Esophagus muscularis mucosa (tissue), 4 donors: Measurements from ENCODE around the gene SRSF4. TPM values are rescaled to one million over a fixed set of nuclear protein-coding genes. Genes with fewer than 3 reads are reported as not detected.

Experiments
- DNase-seq: peaks from one replicate; pipeline ENCODE4 v3.0.0-alpha.2; 2017; ENCODE audit errors: extremely low spot score
- H3K27ac ChIP-seq, 4 donors: fragments of 200-600 bp; sonication (generic); replicated peaks in 1 of 4; 1 replicate in 3 of 4; 2 replicates in 1 of 4; pipeline ENCODE4 v1.5.1; 2016 to 2019; ENCODE audit warnings: mild to moderate bottlenecking in 1 of 4
- H3K27me3 ChIP-seq, 4 donors: fragments of 200-600 bp; sonication (generic); one replicate each; pipeline versions ENCODE4 v1.5.1 to v1.6.0; 2016 to 2019
- H3K36me3 ChIP-seq, 4 donors: fragments of 200-600 bp; sonication (generic); one replicate each; pipeline ENCODE4 v1.5.1; 2016 to 2019
- H3K4me1 ChIP-seq, 4 donors: fragments of 200-600 bp; sonication (generic); one replicate each; pipeline ENCODE4 v1.5.1; 2016 to 2019
- H3K4me3 ChIP-seq, 4 donors: fragments of 200-600 bp; sonication (generic); 1 replicate in 2 of 4; 2 replicates in 2 of 4; pipeline ENCODE4 v1.5.1; 2016 to 2019; ENCODE audit warnings: mild to moderate bottlenecking in 4 of 4, moderate library complexity in 1 of 4
- H3K9me3 ChIP-seq, 4 donors: fragments of 200-600 bp; sonication (generic); 1 replicate in 3 of 4; 2 replicates in 1 of 4; pipeline ENCODE4 v1.5.1; 2016 to 2019
- EP300 ChIP-seq: sonication (generic); formaldehyde crosslinking; IDR thresholded peaks from one replicate; pipeline ENCODE4 v1.6.1; 2017; ENCODE audit warnings: antibody characterized with exemption
- POLR2A ChIP-seq: fragments of 450-650 bp; IDR thresholded peaks from one replicate; pipeline ENCODE4 v1.6.1; 2017; ENCODE audit warnings: antibody characterized with exemption, moderate library complexity, mild to moderate bottlenecking, low read depth
- POLR2AphosphoS5 ChIP-seq, 2 donors: sonication (generic); formaldehyde crosslinking; IDR thresholded peaks; one replicate each; pipeline ENCODE4 v1.6.1; 2017; ENCODE audit warnings: antibody characterized with exemption in 2 of 2
- WGBS: methylation state at CpG from one replicate; pipeline ENCODE4 v1.1.5; 2018; 5-methylcytosine and 5-hydroxymethylcytosine counted together
- intact Hi-C: fragments of 100-400 bp; cut with DNase I; formaldehyde crosslinking; loops from one replicate; pipeline ENCODE4 v1.15.1; 2023
- total RNA-seq, 4 donors: library from RNA; depleted of rRNA; stranded (reverse); fragments of >200 nt; gene quantifications; one replicate each; pipeline versions ENCODE4 v1.1.0 to v1.2.1, GENCODE V29; 2016
- TF ChIP-seq, protein P1 (sequence below), 3 experiments: fragments of 200-600 bp in 2 of 3; fragments of 450-650 bp in 1 of 3; sonication (generic) in 2 of 3; IDR thresholded peaks; one replicate each; pipeline ENCODE4 v1.5.1; 2017 to 2019; ENCODE audit warnings: antibody characterized with exemption in 3 of 3, mild to moderate bottlenecking in 2 of 3, moderate library complexity in 1 of 3

The SRSF4 gene
- total RNA-seq, 4 donors from 2014 or later: 90.3 to 113 (median 98.3) TPM

GRCh38 chr1:29202584-29203340 is 21.1 kb upstream of the SRSF4 start:
- H3K36me3 ChIP-seq: peaks cover 17 to 82% (median 72%) of the 10 kb centered on the region in 4 donors
- no peaks in the 10 kb centered on the region for H3K9me3 ChIP-seq
- WGBS: 22% methylated on average over 11 of the region's 14 CpGs

DNA sequence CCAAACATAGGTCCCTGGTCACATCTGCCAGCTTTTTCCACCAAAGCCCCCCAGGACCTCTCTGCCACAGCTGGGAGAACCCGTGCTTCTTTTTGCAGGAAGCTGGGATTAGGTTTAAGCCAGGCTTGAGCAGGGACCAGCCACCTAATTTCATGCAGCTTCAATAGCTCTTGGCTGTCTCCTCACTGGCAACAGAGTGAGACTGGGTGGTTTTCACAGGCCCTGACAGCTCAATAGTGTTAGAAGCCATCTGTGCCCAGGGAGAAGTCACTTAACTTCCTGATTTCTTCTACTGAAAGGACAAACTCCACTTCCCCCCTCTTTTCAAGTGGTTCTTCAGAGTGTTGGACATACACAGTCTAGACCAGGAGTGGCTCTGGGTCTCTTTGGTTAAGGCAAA is 20.4 kb upstream of the SRSF4 start:
- intact Hi-C loops: loop anchor here (5.0 kb wide), 2 partner anchors 170 to 415 kb away; no protein-coding TSS in a partner anchor
- Histone ChIP-seq H3K9me3 (no peaks in the 10 kb centered on the region), H3K4me3 (no peak overlapping the region), H3K36me3 (peaks cover 17 to 88% (median 75%) of the 10 kb centered on the region in 4 donors), H3K4me1 (peaks cover 7 to 11% (median 10%) of the 10 kb centered on the region in 4 donors), H3K27me3 (no peaks in the 10 kb centered on the region), H3K27ac (peak overlapping the region; percentile 74 to 83 (median 80))
- no peak for TF ChIP-seq EP300
- TF ChIP-seq, protein P1, sequence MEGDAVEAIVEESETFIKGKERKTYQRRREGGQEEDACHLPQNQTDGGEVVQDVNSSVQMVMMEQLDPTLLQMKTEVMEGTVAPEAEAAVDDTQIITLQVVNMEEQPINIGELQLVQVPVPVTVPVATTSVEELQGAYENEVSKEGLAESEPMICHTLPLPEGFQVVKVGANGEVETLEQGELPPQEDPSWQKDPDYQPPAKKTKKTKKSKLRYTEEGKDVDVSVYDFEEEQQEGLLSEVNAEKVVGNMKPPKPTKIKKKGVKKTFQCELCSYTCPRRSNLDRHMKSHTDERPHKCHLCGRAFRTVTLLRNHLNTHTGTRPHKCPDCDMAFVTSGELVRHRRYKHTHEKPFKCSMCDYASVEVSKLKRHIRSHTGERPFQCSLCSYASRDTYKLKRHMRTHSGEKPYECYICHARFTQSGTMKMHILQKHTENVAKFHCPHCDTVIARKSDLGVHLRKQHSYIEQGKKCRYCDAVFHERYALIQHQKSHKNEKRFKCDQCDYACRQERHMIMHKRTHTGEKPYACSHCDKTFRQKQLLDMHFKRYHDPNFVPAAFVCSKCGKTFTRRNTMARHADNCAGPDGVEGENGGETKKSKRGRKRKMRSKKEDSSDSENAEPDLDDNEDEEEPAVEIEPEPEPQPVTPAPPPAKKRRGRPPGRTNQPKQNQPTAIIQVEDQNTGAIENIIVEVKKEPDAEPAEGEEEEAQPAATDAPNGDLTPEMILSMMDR (IDR thresholded peaks at IDR 0.05): no peak
- TF ChIP-seq POLR2A: no peak
- TF ChIP-seq POLR2AphosphoS5 (IDR thresholded peaks at IDR 0.05): no peak
- WGBS: 75% methylated on average over 1 of the region's 1 CpG
- DNase-seq: no peak

More at GRCh38 chr1:29202584-29203340, 21.1 kb upstream of the SRSF4 start:
- peaks cover 7 to 11% (median 10%) of the 10 kb centered on the region in 4 donors for H3K4me1 ChIP-seq
- peak; percentile 99 for DNase-seq
- H3K27ac ChIP-seq: peak overlapping the region; percentile 74 to 83 (median 80)
- no peaks in the 10 kb centered on the region for H3K27me3 ChIP-seq
- TF ChIP-seq POLR2AphosphoS5 (IDR thresholded peaks at IDR 0.05): peak; percentile 89 to 91
- no peak for TF ChIP-seq EP300
- TF ChIP-seq, protein P1 (IDR thresholded peaks at IDR 0.05): peak; percentile 95 to 97 (median 95)
- TF ChIP-seq POLR2A: no peak
- intact Hi-C loops: loop anchor here (1.0 to 5.0 kb wide), 3 partner anchors 170 to 415 kb away; no protein-coding TSS in a partner anchor
- H3K4me3 ChIP-seq: no peak overlapping the region

- intact Hi-C loops: loop anchor here (5.0 kb wide), 2 partner anchors 169 to 414 kb away; no protein-coding TSS in a partner anchor
- DNase-seq: no peak
- no peak overlapping the region for H3K4me3 ChIP-seq
- no peaks in the 10 kb centered on the region for H3K27me3 ChIP-seq
- peak overlapping the region; percentile 74 to 83 (median 80) for H3K27ac ChIP-seq
- no peaks in the 10 kb centered on the region for H3K9me3 ChIP-seq
- peaks cover 17 to 88% (median 74%) of the 10 kb centered on the region in 4 donors for H3K36me3 ChIP-seq
- WGBS: 89% methylated on average over 6 of the region's 6 CpGs
- peaks cover 7 to 11% (median 10%) of the 10 kb centered on the region in 4 donors for H3K4me1 ChIP-seq
- no peak for TF ChIP-seq POLR2AphosphoS5 (IDR thresholded peaks at IDR 0.05)
- TF ChIP-seq EP300: no peak
- TF ChIP-seq, protein P1 (IDR thresholded peaks at IDR 0.05): no peak
Observed at GRCh38 chr1:29201595-29202051, 19.9 kb upstream of the SRSF4 start.

DNA sequence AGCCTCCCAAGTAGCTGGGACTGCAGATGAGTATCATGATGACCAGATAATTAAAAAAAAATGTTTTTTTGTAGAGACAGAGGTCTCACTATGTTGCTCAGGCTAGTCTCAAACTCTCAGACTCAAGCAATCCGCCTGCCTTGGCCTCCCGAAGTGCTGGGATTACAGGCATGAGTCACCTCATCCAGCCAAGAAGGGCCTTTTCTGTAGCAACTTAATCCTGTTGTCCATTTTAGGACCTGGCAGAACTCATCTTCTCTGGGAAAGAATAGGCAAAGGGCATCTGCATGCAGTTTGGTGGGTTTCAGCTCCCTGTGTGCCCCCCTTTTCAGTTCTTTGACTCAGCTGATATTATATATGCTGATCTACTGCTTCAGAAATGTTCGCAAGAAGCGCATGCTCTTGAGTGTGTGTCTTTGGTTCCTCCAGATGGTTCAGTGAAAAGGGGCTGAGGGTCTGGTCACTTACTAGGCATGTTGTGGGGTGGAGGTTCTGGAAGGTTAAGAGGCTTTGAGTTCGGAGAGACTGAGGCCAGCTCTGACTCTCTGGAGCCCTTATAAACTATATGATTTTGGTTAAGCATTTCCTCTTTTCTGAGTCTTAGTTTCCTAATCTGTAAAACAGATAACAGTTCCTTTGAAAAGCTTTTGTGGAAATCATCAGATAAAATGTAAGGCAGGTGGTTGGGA is 19.4 kb upstream of the SRSF4 start:
- no peaks in the 10 kb centered on the region for H3K9me3 ChIP-seq
- no peak overlapping the region for H3K4me3 ChIP-seq
- H3K27me3 ChIP-seq: no peaks in the 10 kb centered on the region
- intact Hi-C loops: loop anchor here (5.0 kb wide), 2 partner anchors 169 to 414 kb away; no protein-coding TSS in a partner anchor
- no peak for TF ChIP-seq POLR2A
- peaks cover 7 to 11% (median 10%) of the 10 kb centered on the region in 4 donors for H3K4me1 ChIP-seq
- WGBS: 92% methylated on average over 5 of the region's 5 CpGs
- peaks cover 15 to 88% (median 73%) of the 10 kb centered on the region in 4 donors for H3K36me3 ChIP-seq
- H3K27ac ChIP-seq: peak overlapping the region in 1 of 4 donors; percentile 80
- no peak for DNase-seq

- no peak for TF ChIP-seq POLR2AphosphoS5 (IDR thresholded peaks at IDR 0.05)
- no peak for TF ChIP-seq POLR2A
- no peak for TF ChIP-seq EP300
- TF ChIP-seq, protein P1 (IDR thresholded peaks at IDR 0.05): no peak
- no peak for DNase-seq
Observed at GRCh38 chr1:29197993-29198392, 16.3 kb upstream of the SRSF4 start.

More at GRCh38 chr1:29197993-29198392, 16.3 kb upstream of the SRSF4 start:
- Histone ChIP-seq H3K9me3 (no peaks in the 10 kb centered on the region), H3K36me3 (peaks cover 15 to 88% (median 77%) of the 10 kb centered on the region in 4 donors), H3K4me3 (no peak overlapping the region), H3K4me1 (peaks cover 7 to 11% (median 10%) of the 10 kb centered on the region in 4 donors), H3K27me3 (no peaks in the 10 kb centered on the region), H3K27ac (no peak overlapping the region)
- intact Hi-C loops: no loop called here
- 93% methylated on average over 7 of the region's 12 CpGs for WGBS
